Ovary (tissue), 3 donors: ENCODE measurements around the gene ANKRD42.

Experiments used
- EP300 ChIP-seq: sonication (generic); formaldehyde crosslinking; IDR thresholded peaks from one replicate; pipeline ENCODE4 v1.6.1; 2017; ENCODE audit warnings: antibody characterized with exemption
- POLR2A ChIP-seq: fragments of 450-650 bp; IDR thresholded peaks from one replicate; pipeline ENCODE4 v1.6.1; 2017; ENCODE audit warnings: antibody characterized with exemption, mild to moderate bottlenecking, moderate library complexity
- TF ChIP-seq, protein P1 (sequence below), 3 donors: fragments of 450-650 bp in 2 of 3; fragments of 200-600 bp in 1 of 3; IDR thresholded peaks; one replicate each; pipeline versions ENCODE4 v1.5.1 to v1.8.0; 2016 to 2022; ENCODE audit warnings: antibody characterized with exemption in 3 of 3, mild to moderate bottlenecking in 1 of 3
- donor health status: DM: no; HTN: no; CAD: no.

- TF ChIP-seq, protein P1, sequence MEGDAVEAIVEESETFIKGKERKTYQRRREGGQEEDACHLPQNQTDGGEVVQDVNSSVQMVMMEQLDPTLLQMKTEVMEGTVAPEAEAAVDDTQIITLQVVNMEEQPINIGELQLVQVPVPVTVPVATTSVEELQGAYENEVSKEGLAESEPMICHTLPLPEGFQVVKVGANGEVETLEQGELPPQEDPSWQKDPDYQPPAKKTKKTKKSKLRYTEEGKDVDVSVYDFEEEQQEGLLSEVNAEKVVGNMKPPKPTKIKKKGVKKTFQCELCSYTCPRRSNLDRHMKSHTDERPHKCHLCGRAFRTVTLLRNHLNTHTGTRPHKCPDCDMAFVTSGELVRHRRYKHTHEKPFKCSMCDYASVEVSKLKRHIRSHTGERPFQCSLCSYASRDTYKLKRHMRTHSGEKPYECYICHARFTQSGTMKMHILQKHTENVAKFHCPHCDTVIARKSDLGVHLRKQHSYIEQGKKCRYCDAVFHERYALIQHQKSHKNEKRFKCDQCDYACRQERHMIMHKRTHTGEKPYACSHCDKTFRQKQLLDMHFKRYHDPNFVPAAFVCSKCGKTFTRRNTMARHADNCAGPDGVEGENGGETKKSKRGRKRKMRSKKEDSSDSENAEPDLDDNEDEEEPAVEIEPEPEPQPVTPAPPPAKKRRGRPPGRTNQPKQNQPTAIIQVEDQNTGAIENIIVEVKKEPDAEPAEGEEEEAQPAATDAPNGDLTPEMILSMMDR (IDR thresholded peaks at IDR 0.05) = peak; percentile 8 to 43 (median 22)
- TF ChIP-seq EP300 (no peak), POLR2A (no peak)
Measured at GRCh38 chr11:83292709-83293456, 99.4 kb downstream of the ANKRD42 start.
